ENCODE results near the gene ATXN1.

ATXN1 gene

DNA sequence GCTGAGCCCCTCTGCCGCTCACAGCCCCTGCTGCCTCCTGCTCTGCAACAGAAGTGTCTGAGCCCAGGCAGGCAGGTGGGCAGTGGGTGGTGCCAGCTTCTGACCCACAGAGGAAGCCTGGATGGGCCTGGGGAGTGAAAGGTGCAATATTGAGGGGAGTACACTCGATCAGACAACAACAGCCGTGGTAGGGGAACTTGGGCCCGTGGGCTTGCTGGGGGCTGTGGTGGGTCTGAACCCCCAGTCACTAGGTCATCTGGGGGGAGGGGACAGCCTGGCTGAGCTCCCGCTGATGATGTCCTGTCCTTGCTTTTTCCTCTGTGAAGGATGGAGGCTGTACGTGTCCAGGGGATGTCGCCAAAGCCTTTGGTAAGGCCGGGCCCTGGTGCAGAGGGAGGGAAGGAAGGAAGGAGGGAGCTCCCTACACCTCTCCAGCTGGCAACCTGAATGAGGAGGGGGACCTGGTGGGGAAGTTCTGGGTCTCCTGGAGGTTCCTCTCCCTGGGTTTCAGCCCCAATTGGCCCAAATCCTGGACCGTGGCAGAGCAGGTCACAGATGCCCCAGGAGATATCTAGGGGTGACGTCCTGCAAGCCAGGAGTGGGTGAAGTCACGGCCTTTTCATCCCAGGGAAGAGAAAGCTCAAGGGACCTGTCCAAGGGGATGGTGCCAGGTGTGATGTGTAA, 475.7 kb downstream of the ATXN1 start:
- Histone ChIP-seq H3K36me3 (ENCODE audit: control insufficient read depth, low read length) (no peaks in the 10 kb centered on the region), H3K4me1 (ENCODE audit: control insufficient read depth, low read length) (no peaks in the 10 kb centered on the region), H3K79me2 (ENCODE audit: control insufficient read depth, low read length) (no peaks in the 10 kb centered on the region), H3F3A (ENCODE audit: control insufficient read depth, insufficient read depth) (no peaks in the 10 kb centered on the region), H3K4me2 (ENCODE audit: low read length) (no peak overlapping the region), H3K27me3 (ENCODE audit: control insufficient read depth, low read length) (no peaks in the 10 kb centered on the region), H3K9me3 (ENCODE audit: control insufficient read depth, insufficient read depth, low read length) (no peaks in the 10 kb centered on the region), H3K9me2 (replicated peaks; ENCODE audit: control insufficient read depth, low read length) (no peaks in the 10 kb centered on the region), H3K27ac (ENCODE audit: low read depth, low read length) (no peak overlapping the region), H4K20me1 (ENCODE audit: control insufficient read depth, insufficient read depth, low read depth, low read length) (no peaks in the 10 kb centered on the region), H3K4me3 (ENCODE audit: low read length) (no peak overlapping the region)
- TF ChIP-seq EZH2phosphoT487 (IDR thresholded peaks at IDR 0.05; ENCODE audit: borderline replicate concordance, low read length) = no peak
- TF ChIP-seq CTCF (IDR thresholded peaks at IDR 0.05; ENCODE audit: low read depth, low read length, poor library complexity, severe bottlenecking) = no peak

DNA sequence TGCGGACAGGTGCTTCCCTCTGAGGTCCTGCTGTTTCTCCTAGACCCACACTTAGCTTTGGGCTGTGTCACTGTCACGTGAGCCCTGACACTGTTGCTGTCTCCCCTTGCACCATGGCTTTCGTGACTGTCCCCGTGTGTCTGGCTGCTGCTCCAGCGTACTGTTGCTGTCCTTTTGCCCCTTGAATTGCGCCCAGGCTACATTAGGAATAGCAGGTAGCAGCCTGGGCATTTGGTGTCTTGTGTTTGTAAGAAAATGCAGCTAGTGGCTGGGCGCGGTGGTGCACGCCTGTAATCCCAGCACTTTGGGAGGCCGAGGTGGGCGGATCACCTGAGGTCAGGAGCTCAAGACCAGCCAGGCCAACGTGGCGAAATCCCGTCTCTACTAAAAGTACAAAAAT, 476.8 kb downstream of the ATXN1 start:
- Histone ChIP-seq H3K9me2 (replicated peaks; ENCODE audit: control insufficient read depth, low read length) (no peaks in the 10 kb centered on the region), H3K27me3 (ENCODE audit: control insufficient read depth, low read length) (no peaks in the 10 kb centered on the region), H3F3A (ENCODE audit: control insufficient read depth, insufficient read depth) (no peaks in the 10 kb centered on the region), H3K79me2 (ENCODE audit: control insufficient read depth, low read length) (no peaks in the 10 kb centered on the region), H3K4me2 (ENCODE audit: low read length) (no peak overlapping the region), H4K20me1 (ENCODE audit: control insufficient read depth, insufficient read depth, low read depth, low read length) (no peaks in the 10 kb centered on the region), H3K36me3 (ENCODE audit: control insufficient read depth, low read length) (no peaks in the 10 kb centered on the region), H3K4me1 (ENCODE audit: control insufficient read depth, low read length) (no peaks in the 10 kb centered on the region), H3K4me3 (ENCODE audit: low read length) (no peak overlapping the region), H3K9me3 (ENCODE audit: control insufficient read depth, insufficient read depth, low read length) (no peaks in the 10 kb centered on the region), H3K27ac (ENCODE audit: low read depth, low read length) (no peak overlapping the region)
- no peak for TF ChIP-seq EZH2phosphoT487 (IDR thresholded peaks at IDR 0.05; ENCODE audit: borderline replicate concordance, low read length)

DNA sequence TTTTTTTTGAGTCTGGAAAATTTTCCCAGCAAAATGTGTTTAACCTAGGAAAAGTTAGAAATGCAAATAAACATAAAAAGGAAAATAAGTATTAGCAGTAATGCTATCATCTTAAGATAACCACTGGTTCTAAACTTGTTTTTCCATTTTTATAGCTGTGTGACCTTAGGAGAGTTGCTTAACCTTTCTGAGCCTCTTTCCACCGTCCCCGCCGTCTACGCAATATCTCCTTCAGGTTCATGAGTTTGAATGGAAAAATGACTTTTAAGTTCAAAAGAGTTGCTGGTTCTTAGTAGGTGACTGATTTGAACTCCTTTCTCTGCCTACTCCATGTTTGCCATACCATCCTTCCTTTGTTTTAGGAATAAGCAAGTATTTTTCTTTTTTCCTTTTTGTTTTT, 478.9 kb downstream of the ATXN1 start:
- no peaks in the 10 kb centered on the region for H3K36me3 ChIP-seq (ENCODE audit: control insufficient read depth, low read length)
- H3F3A ChIP-seq (ENCODE audit: control insufficient read depth, insufficient read depth) = no peaks in the 10 kb centered on the region
- no peaks in the 10 kb centered on the region for H3K4me1 ChIP-seq (ENCODE audit: control insufficient read depth, low read length)
- no peaks in the 10 kb centered on the region for H4K20me1 ChIP-seq (ENCODE audit: control insufficient read depth, insufficient read depth, low read depth, low read length)
- no peaks in the 10 kb centered on the region for H3K9me2 ChIP-seq (replicated peaks; ENCODE audit: control insufficient read depth, low read length)
- no peaks in the 10 kb centered on the region for H3K9me3 ChIP-seq (ENCODE audit: control insufficient read depth, insufficient read depth, low read length)
- no peak overlapping the region for H3K4me2 ChIP-seq (ENCODE audit: low read length)
- TF ChIP-seq EZH2phosphoT487 (IDR thresholded peaks at IDR 0.05; ENCODE audit: borderline replicate concordance, low read length) (no peak), CTCF (IDR thresholded peaks at IDR 0.05; ENCODE audit: low read depth, low read length, poor library complexity, severe bottlenecking) (no peak)
- H3K27ac ChIP-seq (ENCODE audit: low read depth, low read length) = no peak overlapping the region
- no peaks in the 10 kb centered on the region for H3K79me2 ChIP-seq (ENCODE audit: control insufficient read depth, low read length)
- H3K4me3 ChIP-seq (ENCODE audit: low read length) = no peak overlapping the region
- H3K27me3 ChIP-seq (ENCODE audit: control insufficient read depth, low read length) = no peaks in the 10 kb centered on the region

- H3K27ac ChIP-seq (ENCODE audit: low read depth, low read length) = no peak overlapping the region
- H3K4me1 ChIP-seq (ENCODE audit: control insufficient read depth, low read length) = no peaks in the 10 kb centered on the region
- H3K4me3 ChIP-seq (ENCODE audit: low read length) = no peak overlapping the region
- H3K9me3 ChIP-seq (ENCODE audit: control insufficient read depth, insufficient read depth, low read length) = no peaks in the 10 kb centered on the region
- H3K79me2 ChIP-seq (ENCODE audit: control insufficient read depth, low read length) = no peaks in the 10 kb centered on the region
- no peaks in the 10 kb centered on the region for H3K36me3 ChIP-seq (ENCODE audit: control insufficient read depth, low read length)
- H3K27me3 ChIP-seq (ENCODE audit: control insufficient read depth, low read length) = no peaks in the 10 kb centered on the region
- TF ChIP-seq CTCF (IDR thresholded peaks at IDR 0.05; ENCODE audit: low read depth, low read length, poor library complexity, severe bottlenecking) = no peak
- no peak for TF ChIP-seq EZH2phosphoT487 (IDR thresholded peaks at IDR 0.05; ENCODE audit: borderline replicate concordance, low read length)
- H3K9me2 ChIP-seq (replicated peaks; ENCODE audit: control insufficient read depth, low read length) = no peaks in the 10 kb centered on the region
- H3K4me2 ChIP-seq (ENCODE audit: low read length) = no peak overlapping the region
- H4K20me1 ChIP-seq (ENCODE audit: control insufficient read depth, insufficient read depth, low read depth, low read length) = no peaks in the 10 kb centered on the region
- H3F3A ChIP-seq (ENCODE audit: control insufficient read depth, insufficient read depth) = no peaks in the 10 kb centered on the region
Observed at GRCh38 chr6:16279243-16279642, 482.0 kb downstream of the ATXN1 start.
